ENCODE data around the gene IQCN.

DNA sequence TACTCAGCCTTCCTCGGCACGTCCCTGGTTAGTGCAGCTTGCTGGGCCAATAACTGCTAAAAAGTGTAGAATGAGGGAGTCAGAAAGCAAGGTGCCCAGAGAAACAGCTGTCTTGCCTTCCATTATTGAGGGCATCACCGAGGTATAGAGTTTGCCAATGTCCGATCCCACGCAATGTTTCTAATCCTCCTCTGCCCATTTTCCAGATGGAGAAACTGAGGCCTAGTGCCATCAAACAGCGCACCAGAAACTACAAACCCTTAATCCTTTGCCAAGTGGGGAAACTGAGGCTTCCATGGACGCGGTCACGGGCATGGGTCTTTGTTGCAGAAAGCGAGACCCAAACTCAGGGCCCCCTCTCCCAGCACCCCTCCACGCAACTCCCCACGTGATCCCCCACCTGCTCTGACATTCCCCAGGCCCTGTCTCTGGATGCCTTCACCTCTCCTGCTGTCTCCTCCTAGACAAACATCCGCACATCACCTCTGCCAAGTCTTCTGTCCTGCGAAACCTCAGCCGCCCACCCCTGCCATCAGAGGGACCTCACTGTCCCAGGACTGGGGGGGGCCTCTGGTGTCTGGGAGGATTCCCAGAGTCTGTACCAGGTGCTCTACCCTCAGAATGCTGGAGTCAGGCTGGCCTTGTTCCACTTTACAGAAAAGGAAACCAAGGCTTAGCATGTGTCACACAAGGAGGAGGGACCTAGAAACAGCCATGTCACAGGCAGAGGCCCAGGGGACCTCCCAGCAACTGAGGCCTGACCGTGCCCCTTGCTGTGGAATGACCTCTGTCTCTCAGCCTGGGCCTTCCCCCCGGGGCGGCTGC is 47.1 kb downstream of the IQCN start:
- TF ChIP-seq, protein P1, sequence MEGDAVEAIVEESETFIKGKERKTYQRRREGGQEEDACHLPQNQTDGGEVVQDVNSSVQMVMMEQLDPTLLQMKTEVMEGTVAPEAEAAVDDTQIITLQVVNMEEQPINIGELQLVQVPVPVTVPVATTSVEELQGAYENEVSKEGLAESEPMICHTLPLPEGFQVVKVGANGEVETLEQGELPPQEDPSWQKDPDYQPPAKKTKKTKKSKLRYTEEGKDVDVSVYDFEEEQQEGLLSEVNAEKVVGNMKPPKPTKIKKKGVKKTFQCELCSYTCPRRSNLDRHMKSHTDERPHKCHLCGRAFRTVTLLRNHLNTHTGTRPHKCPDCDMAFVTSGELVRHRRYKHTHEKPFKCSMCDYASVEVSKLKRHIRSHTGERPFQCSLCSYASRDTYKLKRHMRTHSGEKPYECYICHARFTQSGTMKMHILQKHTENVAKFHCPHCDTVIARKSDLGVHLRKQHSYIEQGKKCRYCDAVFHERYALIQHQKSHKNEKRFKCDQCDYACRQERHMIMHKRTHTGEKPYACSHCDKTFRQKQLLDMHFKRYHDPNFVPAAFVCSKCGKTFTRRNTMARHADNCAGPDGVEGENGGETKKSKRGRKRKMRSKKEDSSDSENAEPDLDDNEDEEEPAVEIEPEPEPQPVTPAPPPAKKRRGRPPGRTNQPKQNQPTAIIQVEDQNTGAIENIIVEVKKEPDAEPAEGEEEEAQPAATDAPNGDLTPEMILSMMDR (IDR thresholded peaks at IDR 0.05), result no peak
- no peak for TF ChIP-seq EZH2 (IDR thresholded peaks at IDR 0.05; ENCODE audit: borderline replicate concordance, insufficient read depth, low read depth, low read length, poor library complexity, severe bottlenecking)
